Measurements from ENCODE around the gene RASSF5. TPM values are rescaled to one million over a fixed set of nuclear protein-coding genes. Genes with fewer than 3 reads are reported as not detected.

RASSF5 gene
- total and polyA plus RNA-seq, 4 donors: 4.8 to 10.0 (median 5.5) TPM

DNA sequence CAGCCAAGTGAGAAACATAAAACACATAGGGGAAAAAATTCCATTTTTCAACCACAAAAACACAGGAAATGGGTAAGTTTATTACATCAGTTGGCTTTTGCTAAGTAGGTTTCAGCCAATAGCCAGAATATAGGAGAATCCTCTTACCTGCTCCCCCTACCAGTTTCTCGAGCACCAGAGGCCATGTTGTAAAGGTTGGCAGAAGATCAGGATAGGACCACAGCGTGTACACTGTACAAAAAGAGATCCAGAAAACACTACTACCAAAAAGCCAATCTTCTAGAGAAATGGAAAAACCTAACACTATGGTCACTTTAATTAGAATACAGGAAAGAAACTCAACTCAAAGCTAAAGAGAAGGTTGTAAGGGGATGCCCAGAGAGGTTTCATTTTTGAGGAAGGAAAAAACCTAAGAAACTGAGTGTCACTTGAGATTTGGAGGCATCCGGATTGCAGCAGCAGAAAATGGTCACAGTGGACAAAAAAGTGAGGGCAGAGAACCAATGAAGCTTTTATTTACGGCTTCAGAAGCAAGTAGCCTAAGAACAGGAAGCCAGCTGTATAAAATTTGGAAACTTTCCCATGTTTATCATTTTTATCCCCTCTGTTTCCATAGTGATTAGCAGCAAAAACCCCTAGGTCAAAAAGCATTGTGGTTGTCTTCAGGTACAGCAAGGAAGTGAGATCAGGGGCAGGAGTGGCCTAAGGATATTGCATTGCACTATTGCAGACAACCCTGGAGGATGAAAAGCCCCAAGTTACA, 102.1 kb downstream of the RASSF5 start:
- Histone ChIP-seq H3K27me3 (ENCODE audit: control insufficient read depth in 4 of 4, insufficient read depth in 4 of 4, low read length in 3 of 4) (no peaks in the 10 kb centered on the region), H3K4me1 (ENCODE audit: control insufficient read depth in 4 of 4, insufficient read depth in 4 of 4, low read length in 3 of 4) (peaks cover 0 to 14% (median 9%) of the 10 kb centered on the region in 4 donors), H3K27ac (ENCODE audit: low read depth in 1 of 2, low read length in 2 of 2) (no peak overlapping the region), H3K4me3 (ENCODE audit: low read depth in 1 of 3, low read length in 3 of 3) (no peak overlapping the region), H3K9ac (ENCODE audit: low read depth in 1 of 2, low read length in 2 of 2) (no peak overlapping the region), H3K36me3 (ENCODE audit: control insufficient read depth in 4 of 4, insufficient read depth in 3 of 4, low read depth in 1 of 4, low read length in 3 of 4) (peaks cover 5 to 23% (median 14%) of the 10 kb centered on the region in 4 donors), H3K9me3 (ENCODE audit: control insufficient read depth in 4 of 4, low read length in 3 of 4) (no peaks in the 10 kb centered on the region)
- DNase-seq (ENCODE audit: low spot score): no peak
- TF ChIP-seq, protein P1, sequence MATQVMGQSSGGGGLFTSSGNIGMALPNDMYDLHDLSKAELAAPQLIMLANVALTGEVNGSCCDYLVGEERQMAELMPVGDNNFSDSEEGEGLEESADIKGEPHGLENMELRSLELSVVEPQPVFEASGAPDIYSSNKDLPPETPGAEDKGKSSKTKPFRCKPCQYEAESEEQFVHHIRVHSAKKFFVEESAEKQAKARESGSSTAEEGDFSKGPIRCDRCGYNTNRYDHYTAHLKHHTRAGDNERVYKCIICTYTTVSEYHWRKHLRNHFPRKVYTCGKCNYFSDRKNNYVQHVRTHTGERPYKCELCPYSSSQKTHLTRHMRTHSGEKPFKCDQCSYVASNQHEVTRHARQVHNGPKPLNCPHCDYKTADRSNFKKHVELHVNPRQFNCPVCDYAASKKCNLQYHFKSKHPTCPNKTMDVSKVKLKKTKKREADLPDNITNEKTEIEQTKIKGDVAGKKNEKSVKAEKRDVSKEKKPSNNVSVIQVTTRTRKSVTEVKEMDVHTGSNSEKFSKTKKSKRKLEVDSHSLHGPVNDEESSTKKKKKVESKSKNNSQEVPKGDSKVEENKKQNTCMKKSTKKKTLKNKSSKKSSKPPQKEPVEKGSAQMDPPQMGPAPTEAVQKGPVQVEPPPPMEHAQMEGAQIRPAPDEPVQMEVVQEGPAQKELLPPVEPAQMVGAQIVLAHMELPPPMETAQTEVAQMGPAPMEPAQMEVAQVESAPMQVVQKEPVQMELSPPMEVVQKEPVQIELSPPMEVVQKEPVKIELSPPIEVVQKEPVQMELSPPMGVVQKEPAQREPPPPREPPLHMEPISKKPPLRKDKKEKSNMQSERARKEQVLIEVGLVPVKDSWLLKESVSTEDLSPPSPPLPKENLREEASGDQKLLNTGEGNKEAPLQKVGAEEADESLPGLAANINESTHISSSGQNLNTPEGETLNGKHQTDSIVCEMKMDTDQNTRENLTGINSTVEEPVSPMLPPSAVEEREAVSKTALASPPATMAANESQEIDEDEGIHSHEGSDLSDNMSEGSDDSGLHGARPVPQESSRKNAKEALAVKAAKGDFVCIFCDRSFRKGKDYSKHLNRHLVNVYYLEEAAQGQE (IDR thresholded peaks at IDR 0.05): no peak
- no peak for TF ChIP-seq GABPA (IDR thresholded peaks at IDR 0.05 in 1 of 2, conservative IDR thresholded peaks at IDR 0.05 in 1 of 2)
- TF ChIP-seq YY1 (IDR thresholded peaks at IDR 0.05): no peak
- TF ChIP-seq NR2F2 (IDR thresholded peaks at IDR 0.05): no peak
- TF ChIP-seq FOXA2 (IDR thresholded peaks at IDR 0.05): no peak
- TF ChIP-seq, protein P2, sequence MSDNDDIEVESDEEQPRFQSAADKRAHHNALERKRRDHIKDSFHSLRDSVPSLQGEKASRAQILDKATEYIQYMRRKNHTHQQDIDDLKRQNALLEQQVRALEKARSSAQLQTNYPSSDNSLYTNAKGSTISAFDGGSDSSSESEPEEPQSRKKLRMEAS (IDR thresholded peaks at IDR 0.05): no peak
- no peak for TF ChIP-seq HNF4A (conservative IDR thresholded peaks at IDR 0.05)
- TF ChIP-seq, protein P3, sequence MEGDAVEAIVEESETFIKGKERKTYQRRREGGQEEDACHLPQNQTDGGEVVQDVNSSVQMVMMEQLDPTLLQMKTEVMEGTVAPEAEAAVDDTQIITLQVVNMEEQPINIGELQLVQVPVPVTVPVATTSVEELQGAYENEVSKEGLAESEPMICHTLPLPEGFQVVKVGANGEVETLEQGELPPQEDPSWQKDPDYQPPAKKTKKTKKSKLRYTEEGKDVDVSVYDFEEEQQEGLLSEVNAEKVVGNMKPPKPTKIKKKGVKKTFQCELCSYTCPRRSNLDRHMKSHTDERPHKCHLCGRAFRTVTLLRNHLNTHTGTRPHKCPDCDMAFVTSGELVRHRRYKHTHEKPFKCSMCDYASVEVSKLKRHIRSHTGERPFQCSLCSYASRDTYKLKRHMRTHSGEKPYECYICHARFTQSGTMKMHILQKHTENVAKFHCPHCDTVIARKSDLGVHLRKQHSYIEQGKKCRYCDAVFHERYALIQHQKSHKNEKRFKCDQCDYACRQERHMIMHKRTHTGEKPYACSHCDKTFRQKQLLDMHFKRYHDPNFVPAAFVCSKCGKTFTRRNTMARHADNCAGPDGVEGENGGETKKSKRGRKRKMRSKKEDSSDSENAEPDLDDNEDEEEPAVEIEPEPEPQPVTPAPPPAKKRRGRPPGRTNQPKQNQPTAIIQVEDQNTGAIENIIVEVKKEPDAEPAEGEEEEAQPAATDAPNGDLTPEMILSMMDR (IDR thresholded peaks at IDR 0.05; ENCODE audit: low read depth, low read length, missing input control): no peak
- no peak for TF ChIP-seq HNF4G (IDR thresholded peaks at IDR 0.05)
- WGBS: 75% methylated on average over 4 of the region's 4 CpGs

DNA sequence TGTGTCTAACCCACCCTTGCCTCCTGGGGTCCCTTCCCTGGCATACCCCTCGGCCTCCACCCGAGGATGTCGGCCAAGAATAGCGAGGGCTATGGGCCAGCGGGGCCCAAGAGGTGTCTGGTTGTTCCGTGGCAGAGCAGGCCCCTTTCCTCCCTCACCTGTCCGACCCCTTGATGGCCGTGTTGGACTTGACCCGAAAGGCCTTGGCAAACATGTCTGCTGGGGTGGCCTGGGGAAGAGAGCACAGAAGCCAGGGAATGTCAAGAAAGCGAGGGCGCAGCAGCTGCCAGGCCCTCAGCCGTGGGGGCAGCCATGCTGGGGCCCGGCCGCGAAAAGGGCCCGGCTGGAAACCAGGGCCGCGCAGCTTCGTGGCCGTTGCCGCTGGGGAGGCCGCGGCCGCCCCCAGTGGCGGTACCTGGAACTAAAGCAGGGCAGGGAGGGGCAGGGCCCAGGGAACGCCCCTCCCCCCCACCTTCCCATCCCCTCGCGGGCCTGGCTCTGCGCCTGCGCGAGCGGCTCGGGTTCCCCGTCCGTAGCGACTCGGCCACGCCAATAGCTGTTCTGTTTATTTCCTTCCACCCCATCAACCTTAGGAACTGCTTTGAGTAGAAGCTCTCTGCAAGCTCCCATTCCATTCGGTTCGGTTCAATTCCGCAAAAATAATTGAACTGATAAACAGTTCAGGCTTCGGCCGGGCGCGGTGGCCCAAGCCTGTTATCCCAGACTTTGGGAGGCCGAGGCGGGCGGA, 105.0 kb downstream of the RASSF5 start, which contains the start of gene EIF2D:
Gene EIF2D, minus strand, starts transcription at position 337 of the 748 bp plus-strand sequence. Its CDS starts 123 bp downstream, at position 214.
- DNase-seq (ENCODE audit: low spot score): peak; percentile 97
- WGBS: 5% methylated on average over 48 of the region's 48 CpGs
- Histone ChIP-seq H3K27ac (ENCODE audit: low read depth in 1 of 2, low read length in 2 of 2) (peak within 1 kb of the TSS; percentile 87 to 90), H3K9ac (ENCODE audit: low read depth in 1 of 2, low read length in 2 of 2) (peak within 1 kb of the TSS; percentile 90 to 97), H3K9me3 (ENCODE audit: control insufficient read depth in 4 of 4, low read length in 3 of 4) (no peaks in the 10 kb centered on the region), H3K4me3 (ENCODE audit: low read depth in 1 of 3, low read length in 3 of 3) (peak within 1 kb of the TSS; percentile 61 to 94 (median 77)), H3K4me1 (ENCODE audit: control insufficient read depth in 4 of 4, insufficient read depth in 4 of 4, low read length in 3 of 4) (peaks cover 0 to 14% (median 9%) of the 10 kb centered on the region in 4 donors), H3K36me3 (ENCODE audit: control insufficient read depth in 4 of 4, insufficient read depth in 3 of 4, low read depth in 1 of 4, low read length in 3 of 4) (peaks cover 4 to 15% (median 6%) of the 10 kb centered on the region in 4 donors), H3K27me3 (ENCODE audit: control insufficient read depth in 4 of 4, insufficient read depth in 4 of 4, low read length in 3 of 4) (no peaks in the 10 kb centered on the region)
- TF ChIP-seq, protein P2 (IDR thresholded peaks at IDR 0.05): no peak
- no peak for TF ChIP-seq RXRA (IDR thresholded peaks at IDR 0.05)
- TF ChIP-seq, protein P3 (IDR thresholded peaks at IDR 0.05; ENCODE audit: low read depth, low read length, missing input control): peak; percentile 99
- TF ChIP-seq YY1 (IDR thresholded peaks at IDR 0.05): peak; percentile 98
- TF ChIP-seq, protein P4, sequence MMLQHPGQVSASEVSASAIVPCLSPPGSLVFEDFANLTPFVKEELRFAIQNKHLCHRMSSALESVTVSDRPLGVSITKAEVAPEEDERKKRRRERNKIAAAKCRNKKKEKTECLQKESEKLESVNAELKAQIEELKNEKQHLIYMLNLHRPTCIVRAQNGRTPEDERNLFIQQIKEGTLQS (IDR thresholded peaks at IDR 0.05): no peak
- no peak for TF ChIP-seq FOXA2 (IDR thresholded peaks at IDR 0.05)
- no peak for TF ChIP-seq JUND (IDR thresholded peaks at IDR 0.05)
- TF ChIP-seq EGR1 (IDR thresholded peaks at IDR 0.05; ENCODE audit: low read depth in 2 of 2): no peak
- peak in 1 of 2 donors; percentile 21 for TF ChIP-seq HNF4A (conservative IDR thresholded peaks at IDR 0.05)
- no peak for TF ChIP-seq TAF1 (conservative IDR thresholded peaks at IDR 0.05)
- TF ChIP-seq GABPA (IDR thresholded peaks at IDR 0.05 in 1 of 2, conservative IDR thresholded peaks at IDR 0.05 in 1 of 2): peak in 1 of 2 donors; percentile 80
- peak; percentile 68 to 77 for TF ChIP-seq RAD21 (IDR thresholded peaks at IDR 0.05)
- no peak for TF ChIP-seq NR2F2 (IDR thresholded peaks at IDR 0.05)
- TF ChIP-seq FOXA1 (IDR thresholded peaks at IDR 0.05): no peak
- TF ChIP-seq SP1 (IDR thresholded peaks at IDR 0.05): peak; percentile 71
